Measurements from ENCODE around the gene TMEM101.

- TF ChIP-seq CTCF (conservative IDR thresholded peaks at IDR 0.05) (no peak), EZH2 (IDR thresholded peaks at IDR 0.05; ENCODE audit: low read depth) (no peak)
Observed at GRCh38 chr17:43970366-43970765, 44.4 kb downstream of the TMEM101 start.

Measured in PC-9 (cell line).